GM18520 (cell line): Measurements from ENCODE around the gene RNF144A.

Experiments
- ATAC-seq: cut with Tn5 transposase; IDR thresholded peaks from one replicate; pipeline ENCODE4 v1.9.1; 2021; ENCODE audit not compliant: unreplicated experiment

Gene RNF144A

GRCh38 chr2:6945821-6946220 is 28.6 kb downstream of the RNF144A start:
- ATAC-seq, result no peak

GRCh38 chr2:6946722-6947121 is 29.5 kb downstream of the RNF144A start:
- no peak for ATAC-seq

- no peak for ATAC-seq
These were observed 30.9 kb downstream of the RNF144A start for GRCh38 chr2:6947929-6948676.

GRCh38 chr2:6948677-6949351 is 31.6 kb downstream of the RNF144A start:
- no peak for ATAC-seq

- no peak for ATAC-seq
These were observed 33.8 kb downstream of the RNF144A start for GRCh38 chr2:6951046-6951445.

- ATAC-seq, result no peak
These were observed 34.9 kb downstream of the RNF144A start for GRCh38 chr2:6952101-6952500.

- no peak for ATAC-seq
These were observed 37.4 kb downstream of the RNF144A start for GRCh38 chr2:6954586-6954985.

- ATAC-seq, result no peak
These were observed 38.4 kb downstream of the RNF144A start for GRCh38 chr2:6955511-6956136.

- no peak for ATAC-seq
These were observed 39.4 kb downstream of the RNF144A start for GRCh38 chr2:6956566-6956965.

GRCh38 chr2:6957031-6957714 is 40.0 kb downstream of the RNF144A start:
- ATAC-seq, result no peak

GRCh38 chr2:6957910-6958615 is 40.9 kb downstream of the RNF144A start:
- no peak for ATAC-seq

GRCh38 chr2:6958616-6959235 is 41.5 kb downstream of the RNF144A start:
- ATAC-seq, result no peak

- no peak for ATAC-seq
These were observed 42.5 kb downstream of the RNF144A start for GRCh38 chr2:6959751-6960150.

- ATAC-seq, result no peak
These were observed 43.4 kb downstream of the RNF144A start for GRCh38 chr2:6960659-6961058.

GRCh38 chr2:6963727-6964126 is 46.5 kb downstream of the RNF144A start:
- no peak for ATAC-seq

- no peak for ATAC-seq
These were observed 48.0 kb downstream of the RNF144A start for GRCh38 chr2:6965071-6965795.

- ATAC-seq, result no peak
These were observed 49.3 kb downstream of the RNF144A start for GRCh38 chr2:6966446-6966940.

- ATAC-seq, result no peak
These were observed 50.1 kb downstream of the RNF144A start for GRCh38 chr2:6967301-6967700.

- no peak for ATAC-seq
These were observed 51.3 kb downstream of the RNF144A start for GRCh38 chr2:6968319-6969100.
